Measurements from ENCODE around the gene SLC22A4.

The SLC22A4 gene

GRCh38 chr5:132271251-132272246 is 22.6 kb upstream of the SLC22A4 start:
- H3K36me3 ChIP-seq (ENCODE audit: control insufficient read depth, insufficient read depth, low read length) = no peaks in the 10 kb centered on the region
- no peaks in the 10 kb centered on the region for H3K4me1 ChIP-seq (ENCODE audit: control insufficient read depth, insufficient read depth, low read length)
- no peak overlapping the region for H3K9ac ChIP-seq (ENCODE audit: low read depth, low read length)
- no peak overlapping the region for H3K4me3 ChIP-seq (ENCODE audit: low read depth, low read length)
- H3K27me3 ChIP-seq (ENCODE audit: control insufficient read depth, insufficient read depth, low read length) = no peaks in the 10 kb centered on the region
- H3K9me3 ChIP-seq (ENCODE audit: control insufficient read depth, insufficient read depth, low read length) = no peaks in the 10 kb centered on the region

GRCh38 chr5:132272311-132273210 is 21.6 kb upstream of the SLC22A4 start:
- H3K36me3 ChIP-seq (ENCODE audit: control insufficient read depth, insufficient read depth, low read length) = no peaks in the 10 kb centered on the region
- no peak overlapping the region for H3K4me3 ChIP-seq (ENCODE audit: low read depth, low read length)
- no peaks in the 10 kb centered on the region for H3K4me1 ChIP-seq (ENCODE audit: control insufficient read depth, insufficient read depth, low read length)
- H3K27me3 ChIP-seq (ENCODE audit: control insufficient read depth, insufficient read depth, low read length) = no peaks in the 10 kb centered on the region
- no peak overlapping the region for H3K9ac ChIP-seq (ENCODE audit: low read depth, low read length)
- no peaks in the 10 kb centered on the region for H3K9me3 ChIP-seq (ENCODE audit: control insufficient read depth, insufficient read depth, low read length)

- no peaks in the 10 kb centered on the region for H3K9me3 ChIP-seq (ENCODE audit: control insufficient read depth, insufficient read depth, low read length)
- no peaks in the 10 kb centered on the region for H3K36me3 ChIP-seq (ENCODE audit: control insufficient read depth, insufficient read depth, low read length)
These were observed 20.6 kb upstream of the SLC22A4 start for GRCh38 chr5:132273631-132274030.

GRCh38 chr5:132274050-132274792 is 20.0 kb upstream of the SLC22A4 start:
- H3K27me3 ChIP-seq (ENCODE audit: control insufficient read depth, insufficient read depth, low read length) = no peaks in the 10 kb centered on the region
- H3K4me1 ChIP-seq (ENCODE audit: control insufficient read depth, insufficient read depth, low read length) = peaks cover 10% of the 10 kb centered on the region
- no peaks in the 10 kb centered on the region for H3K36me3 ChIP-seq (ENCODE audit: control insufficient read depth, insufficient read depth, low read length)
- H3K4me3 ChIP-seq (ENCODE audit: low read depth, low read length) = no peak overlapping the region
- no peak overlapping the region for H3K9ac ChIP-seq (ENCODE audit: low read depth, low read length)
- H3K9me3 ChIP-seq (ENCODE audit: control insufficient read depth, insufficient read depth, low read length) = no peaks in the 10 kb centered on the region

More at GRCh38 chr5:132273631-132274030, 20.6 kb upstream of the SLC22A4 start:
- no peak overlapping the region for H3K4me3 ChIP-seq (ENCODE audit: low read depth, low read length)
- H3K9ac ChIP-seq (ENCODE audit: low read depth, low read length) = no peak overlapping the region
- H3K27me3 ChIP-seq (ENCODE audit: control insufficient read depth, insufficient read depth, low read length) = no peaks in the 10 kb centered on the region
- H3K4me1 ChIP-seq (ENCODE audit: control insufficient read depth, insufficient read depth, low read length) = peaks cover 6% of the 10 kb centered on the region

- H3K4me3 ChIP-seq (ENCODE audit: low read depth, low read length) = no peak overlapping the region
- H3K4me1 ChIP-seq (ENCODE audit: control insufficient read depth, insufficient read depth, low read length) = peaks cover 10% of the 10 kb centered on the region
- no peaks in the 10 kb centered on the region for H3K27me3 ChIP-seq (ENCODE audit: control insufficient read depth, insufficient read depth, low read length)
- no peaks in the 10 kb centered on the region for H3K36me3 ChIP-seq (ENCODE audit: control insufficient read depth, insufficient read depth, low read length)
- H3K9ac ChIP-seq (ENCODE audit: low read depth, low read length) = no peak overlapping the region
- H3K9me3 ChIP-seq (ENCODE audit: control insufficient read depth, insufficient read depth, low read length) = no peaks in the 10 kb centered on the region
These were observed 18.6 kb upstream of the SLC22A4 start for GRCh38 chr5:132275367-132276220.

- H3K27me3 ChIP-seq (ENCODE audit: control insufficient read depth, insufficient read depth, low read length) = no peaks in the 10 kb centered on the region
- no peak overlapping the region for H3K4me3 ChIP-seq (ENCODE audit: low read depth, low read length)
- H3K36me3 ChIP-seq (ENCODE audit: control insufficient read depth, insufficient read depth, low read length) = no peaks in the 10 kb centered on the region
- H3K9ac ChIP-seq (ENCODE audit: low read depth, low read length) = no peak overlapping the region
- H3K4me1 ChIP-seq (ENCODE audit: control insufficient read depth, insufficient read depth, low read length) = peaks cover 10% of the 10 kb centered on the region
- no peaks in the 10 kb centered on the region for H3K9me3 ChIP-seq (ENCODE audit: control insufficient read depth, insufficient read depth, low read length)
These were observed 16.9 kb upstream of the SLC22A4 start for GRCh38 chr5:132277256-132277655.

- no peak overlapping the region for H3K9ac ChIP-seq (ENCODE audit: low read depth, low read length)
- no peaks in the 10 kb centered on the region for H3K27me3 ChIP-seq (ENCODE audit: control insufficient read depth, insufficient read depth, low read length)
- H3K4me1 ChIP-seq (ENCODE audit: control insufficient read depth, insufficient read depth, low read length) = peaks cover 10% of the 10 kb centered on the region
- H3K4me3 ChIP-seq (ENCODE audit: low read depth, low read length) = no peak overlapping the region
- H3K9me3 ChIP-seq (ENCODE audit: control insufficient read depth, insufficient read depth, low read length) = no peaks in the 10 kb centered on the region
- no peaks in the 10 kb centered on the region for H3K36me3 ChIP-seq (ENCODE audit: control insufficient read depth, insufficient read depth, low read length)
These were observed 16.0 kb upstream of the SLC22A4 start for GRCh38 chr5:132277971-132278853.

GRCh38 chr5:132279801-132280200 is 14.4 kb upstream of the SLC22A4 start:
- Histone ChIP-seq H3K4me1 (ENCODE audit: control insufficient read depth, insufficient read depth, low read length) (peaks cover 10% of the 10 kb centered on the region), H3K9ac (ENCODE audit: low read depth, low read length) (no peak overlapping the region), H3K9me3 (ENCODE audit: control insufficient read depth, insufficient read depth, low read length) (no peaks in the 10 kb centered on the region), H3K27me3 (ENCODE audit: control insufficient read depth, insufficient read depth, low read length) (no peaks in the 10 kb centered on the region), H3K4me3 (ENCODE audit: low read depth, low read length) (no peak overlapping the region), H3K36me3 (ENCODE audit: control insufficient read depth, insufficient read depth, low read length) (no peaks in the 10 kb centered on the region)

- Histone ChIP-seq H3K4me3 (ENCODE audit: low read depth, low read length) (no peak overlapping the region), H3K9ac (ENCODE audit: low read depth, low read length) (no peak overlapping the region), H3K36me3 (ENCODE audit: control insufficient read depth, insufficient read depth, low read length) (no peaks in the 10 kb centered on the region), H3K9me3 (ENCODE audit: control insufficient read depth, insufficient read depth, low read length) (no peaks in the 10 kb centered on the region), H3K4me1 (ENCODE audit: control insufficient read depth, insufficient read depth, low read length) (peaks cover 10% of the 10 kb centered on the region), H3K27me3 (ENCODE audit: control insufficient read depth, insufficient read depth, low read length) (no peaks in the 10 kb centered on the region)
These were observed 13.6 kb upstream of the SLC22A4 start for GRCh38 chr5:132280371-132281240.

Measured in iPS-15b (cell line).